Effector memory CD4-positive, alpha-beta T cell (primary cell): ENCODE data around the gene ZGPAT.
A peak's percentile ranks its signal among the peaks of the same experiment; 100 is the strongest.

Experiments used
- DNase-seq, 3 donors: peaks; one replicate each; pipeline ENCODE4 v3.0.0-alpha.2; 2020
- H3K27ac ChIP-seq: 2 replicates; pipeline ENCODE4 v1.7.0; 2013; ENCODE audit warnings: mild to moderate bottlenecking, low read length, moderate library complexity; ENCODE audit not compliant: insufficient read depth, poor library complexity, severe bottlenecking
- H3K27me3 ChIP-seq: replicated peaks from 2 replicates; pipeline ENCODE4 v1.7.0; 2013; ENCODE audit warnings: mild to moderate bottlenecking, low read length; ENCODE audit not compliant: insufficient read depth, control insufficient read depth, poor library complexity, severe bottlenecking
- H3K36me3 ChIP-seq: 2 replicates; pipeline ENCODE4 v1.7.0; 2013; ENCODE audit warnings: mild to moderate bottlenecking, low read length, moderate library complexity; ENCODE audit not compliant: control insufficient read depth, insufficient read depth
- H3K4me1 ChIP-seq: 2 replicates; pipeline ENCODE4 v1.7.0; 2013; ENCODE audit warnings: low read length, mild to moderate bottlenecking; ENCODE audit not compliant: control insufficient read depth, insufficient read depth, poor library complexity, severe bottlenecking
- H3K4me3 ChIP-seq: 2 replicates; pipeline ENCODE4 v1.7.0; 2013; ENCODE audit warnings: low read length, low read depth, mild to moderate bottlenecking; ENCODE audit not compliant: insufficient read depth, poor library complexity, severe bottlenecking
- H3K9me3 ChIP-seq: 2 replicates; pipeline ENCODE4 v1.7.0; 2013; ENCODE audit warnings: mild to moderate bottlenecking, low read length, moderate library complexity; ENCODE audit not compliant: control insufficient read depth

ZGPAT gene

DNA sequence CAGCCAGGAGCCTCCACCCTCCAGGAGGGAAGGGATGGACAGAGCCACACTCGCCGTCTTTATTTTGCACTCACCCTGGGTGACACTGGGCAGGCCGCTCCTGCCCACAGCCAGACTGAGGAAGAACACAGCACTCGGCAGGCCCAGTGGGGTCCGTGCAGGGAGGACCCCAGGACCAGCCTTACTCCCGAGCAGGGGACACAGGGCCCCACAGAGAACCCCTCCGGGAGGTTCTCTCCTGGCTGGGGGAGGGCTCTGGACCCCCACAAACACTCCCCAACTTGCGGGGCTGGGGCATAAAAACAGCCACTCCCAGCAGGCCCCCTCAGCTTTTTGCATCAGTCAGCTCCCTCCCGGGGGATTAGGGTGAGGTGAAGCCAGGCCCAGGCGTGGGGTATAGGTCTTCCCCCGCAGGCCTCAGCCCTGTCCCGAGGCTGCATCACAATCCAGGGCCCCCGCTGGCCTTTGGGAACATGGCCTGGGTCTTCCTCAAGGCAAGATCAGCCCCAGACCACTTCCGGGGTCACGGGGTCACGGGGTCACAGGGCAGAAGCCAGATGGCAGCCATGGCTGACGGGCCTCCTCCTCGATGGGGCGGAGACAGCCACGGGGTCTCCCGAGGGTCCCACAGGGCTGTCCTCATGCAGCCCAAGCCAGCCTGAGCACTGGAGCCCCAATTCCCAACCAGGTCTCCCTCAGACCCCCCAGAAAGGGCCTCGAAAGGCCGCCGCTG is 8.2 kb upstream of the ZGPAT start:
- peaks cover 23% of the 10 kb centered on the region for H3K36me3 ChIP-seq
- H3K27ac ChIP-seq, result no peak overlapping the region
- no peaks in the 10 kb centered on the region for H3K27me3 ChIP-seq
- H3K4me3 ChIP-seq, result no peak overlapping the region
- H3K9me3 ChIP-seq, result no peaks in the 10 kb centered on the region
- no peak for DNase-seq
- H3K4me1 ChIP-seq, result peaks cover 36% of the 10 kb centered on the region

- peaks cover 36% of the 10 kb centered on the region for H3K4me1 ChIP-seq
- no peak overlapping the region for H3K4me3 ChIP-seq
- peaks cover 23% of the 10 kb centered on the region for H3K36me3 ChIP-seq
- no peaks in the 10 kb centered on the region for H3K27me3 ChIP-seq
- H3K9me3 ChIP-seq, result no peaks in the 10 kb centered on the region
- H3K27ac ChIP-seq, result no peak overlapping the region
- no peak for DNase-seq
Measured at GRCh38 chr20:63700199-63701050, 7.4 kb upstream of the ZGPAT start.

DNA sequence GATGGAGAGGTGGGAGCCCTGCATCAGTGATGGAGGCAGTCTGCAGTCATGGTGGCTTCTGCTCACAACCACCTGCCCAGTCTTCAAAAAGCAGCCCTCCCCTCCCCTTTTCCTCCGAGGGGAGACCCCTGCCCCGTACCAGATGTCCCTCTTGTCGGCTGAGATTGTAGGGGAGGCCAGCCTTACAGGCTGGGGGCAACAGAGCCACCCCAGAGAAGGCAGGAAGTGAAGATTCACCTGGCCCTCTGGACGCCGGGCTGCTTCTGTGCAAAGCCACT is 6.8 kb upstream of the ZGPAT start:
- Histone ChIP-seq H3K4me1 (peaks cover 35% of the 10 kb centered on the region), H3K27me3 (no peaks in the 10 kb centered on the region), H3K9me3 (no peaks in the 10 kb centered on the region), H3K36me3 (peaks cover 28% of the 10 kb centered on the region), H3K27ac (no peak overlapping the region), H3K4me3 (no peak overlapping the region)
- no peak for DNase-seq

GRCh38 chr20:63701329-63702035 is 6.4 kb upstream of the ZGPAT start:
- H3K27ac ChIP-seq, result peak overlapping the region; percentile 19
- H3K4me1 ChIP-seq, result peaks cover 33% of the 10 kb centered on the region
- H3K27me3 ChIP-seq, result no peaks in the 10 kb centered on the region
- no peak for DNase-seq
- H3K4me3 ChIP-seq, result no peak overlapping the region
- H3K9me3 ChIP-seq, result no peaks in the 10 kb centered on the region
- peaks cover 32% of the 10 kb centered on the region for H3K36me3 ChIP-seq

- peaks cover 32% of the 10 kb centered on the region for H3K36me3 ChIP-seq
- peak overlapping the region; percentile 19 for H3K27ac ChIP-seq
- H3K4me1 ChIP-seq, result peaks cover 33% of the 10 kb centered on the region
- DNase-seq, result no peak
- H3K27me3 ChIP-seq, result no peaks in the 10 kb centered on the region
- H3K9me3 ChIP-seq, result no peaks in the 10 kb centered on the region
- H3K4me3 ChIP-seq, result no peak overlapping the region
Measured at GRCh38 chr20:63702036-63702665, 5.7 kb upstream of the ZGPAT start.

GRCh38 chr20:63702751-63703470 is 4.9 kb upstream of the ZGPAT start:
- DNase-seq, result no peak
- H3K4me1 ChIP-seq, result peaks cover 36% of the 10 kb centered on the region
- H3K27me3 ChIP-seq, result no peaks in the 10 kb centered on the region
- no peak overlapping the region for H3K27ac ChIP-seq
- peaks cover 32% of the 10 kb centered on the region for H3K36me3 ChIP-seq
- no peak overlapping the region for H3K4me3 ChIP-seq
- no peaks in the 10 kb centered on the region for H3K9me3 ChIP-seq

- peaks cover 32% of the 10 kb centered on the region for H3K36me3 ChIP-seq
- no peak overlapping the region for H3K27ac ChIP-seq
- no peaks in the 10 kb centered on the region for H3K9me3 ChIP-seq
- H3K4me1 ChIP-seq, result peaks cover 38% of the 10 kb centered on the region
- H3K4me3 ChIP-seq, result no peak overlapping the region
- no peaks in the 10 kb centered on the region for H3K27me3 ChIP-seq
- no peak for DNase-seq
Measured at GRCh38 chr20:63703471-63703975, 4.3 kb upstream of the ZGPAT start.

DNA sequence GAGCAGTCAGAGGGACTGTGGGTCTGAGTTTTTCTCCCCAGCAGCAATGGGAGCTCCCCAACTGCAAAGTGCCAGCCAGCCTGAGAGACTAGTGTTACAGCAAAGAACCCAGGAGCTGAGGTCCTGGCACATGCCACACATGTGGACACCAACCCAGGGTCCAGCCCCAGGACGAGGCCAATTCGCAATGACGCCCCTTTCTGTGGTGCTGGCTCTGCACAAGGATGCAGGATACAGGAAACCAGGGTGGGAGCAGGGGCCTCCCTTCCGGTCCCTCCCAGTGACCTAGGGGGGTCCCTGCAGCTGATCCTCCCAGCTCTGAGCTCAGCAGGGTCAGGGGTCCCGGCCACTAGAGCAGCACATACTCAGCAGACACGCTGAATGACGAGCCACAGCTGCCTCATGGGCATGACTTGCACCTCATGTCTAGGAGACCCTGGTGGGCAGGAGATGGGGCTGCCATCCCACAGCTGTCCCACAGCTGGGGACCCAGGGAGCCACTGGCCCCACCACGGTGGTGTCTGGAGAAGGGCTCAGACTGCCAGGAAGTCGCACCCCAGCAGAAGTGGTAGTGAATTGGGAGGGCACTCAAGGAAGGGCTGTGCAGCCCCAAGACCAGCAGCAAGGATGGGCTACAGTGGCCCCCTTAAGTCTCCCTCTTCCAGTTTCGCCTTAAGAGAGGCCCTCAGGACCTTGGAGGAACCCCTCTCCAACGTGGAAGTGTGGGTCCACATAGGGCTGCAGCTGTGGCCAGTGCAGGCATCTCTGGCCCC is 3.7 kb upstream of the ZGPAT start:
- peaks cover 32% of the 10 kb centered on the region for H3K36me3 ChIP-seq

GRCh38 chr20:63704749-63705117 is 3.1 kb upstream of the ZGPAT start:
- no peak overlapping the region for H3K4me3 ChIP-seq
- no peaks in the 10 kb centered on the region for H3K27me3 ChIP-seq
- H3K36me3 ChIP-seq, result peaks cover 32% of the 10 kb centered on the region
- no peaks in the 10 kb centered on the region for H3K9me3 ChIP-seq
- H3K27ac ChIP-seq, result no peak overlapping the region
- H3K4me1 ChIP-seq, result peaks cover 42% of the 10 kb centered on the region
- no peak for DNase-seq

More for the DNA sequence above, 3.7 kb upstream of the ZGPAT start:
- H3K27me3 ChIP-seq, result no peaks in the 10 kb centered on the region
- H3K4me3 ChIP-seq, result no peak overlapping the region
- H3K27ac ChIP-seq, result no peak overlapping the region
- H3K9me3 ChIP-seq, result no peaks in the 10 kb centered on the region
- peaks cover 40% of the 10 kb centered on the region for H3K4me1 ChIP-seq
- DNase-seq, result no peak
